B cell (primary cell): ENCODE data around the gene CALY. TPM values are rescaled to one million over a fixed set of nuclear protein-coding genes. Genes with fewer than 3 reads are reported as not detected.

Experiments used
- ATAC-seq: fragments of 200-7000 bp; cut with Tn5 transposase; one replicate; pipeline ENCODE4 v1.10.0; 2021; ENCODE audit warnings: low read depth, mild to moderate bottlenecking, moderate number of reproducible peaks, moderate library complexity
- CTCF ChIA-PET: fragments of 350-600 bp; sonication (Branson Sonifier 250); formaldehyde crosslinking; loops from one replicate; lab custom pipeline; 2021; ENCODE audit warnings: antibody characterized with exemption, inconsistent platforms; lab: Charles Lee
- POLR2A ChIA-PET: fragments of 350-600 bp; sonication (Branson Sonifier 250); formaldehyde crosslinking; loops from one replicate; lab custom pipeline; 2021; ENCODE audit warnings: antibody characterized with exemption; lab: Charles Lee
- DNase-seq: peaks from one replicate; pipeline ENCODE4 v3.0.0; 2013
- H2AFZ ChIP-seq: 2 replicates; pipeline ENCODE4 v1.6.1; 2012; ENCODE audit warnings: mild to moderate bottlenecking, low read depth, low read length; ENCODE audit not compliant: insufficient read depth, poor library complexity, severe bottlenecking
- H3K27ac ChIP-seq, 2 donors: 1 replicate in 1 of 2; 2 replicates in 1 of 2; pipeline ENCODE4 v1.5.1; 2012 to 2013; ENCODE audit warnings: low read length in 2 of 2, mild to moderate bottlenecking in 2 of 2, moderate library complexity in 1 of 2
- H3K27me3 ChIP-seq, 4 experiments: fragments of 200-600 bp in 1 of 4; sonication (generic) in 1 of 4; replicated peaks in 1 of 4; 1 replicate in 2 of 4; 2 replicates in 2 of 4; pipeline versions ENCODE4 v1.6.1 to v1.7.0; 2013 to 2016; ENCODE audit warnings: low read length in 3 of 4, mild to moderate bottlenecking in 2 of 4, mixed read lengths in 1 of 4, moderate library complexity in 1 of 4; ENCODE audit not compliant: insufficient read depth in 4 of 4, control insufficient read depth in 3 of 4; ENCODE audit errors: control extremely low read depth in 1 of 4
- H3K36me3 ChIP-seq, 2 experiments: replicated peaks in 1 of 2; 1 replicate in 1 of 2; 2 replicates in 1 of 2; pipeline versions ENCODE4 v1.6.1 to v1.7.1; 2013; ENCODE audit warnings: low read length in 1 of 2; ENCODE audit not compliant: insufficient read depth in 2 of 2, control insufficient read depth in 1 of 2; ENCODE audit errors: control extremely low read depth in 1 of 2, extremely low read depth in 1 of 2
- H3K4me1 ChIP-seq, 2 donors: fragments of 200-600 bp in 1 of 2; sonication (generic) in 1 of 2; 1 replicate in 1 of 2; 2 replicates in 1 of 2; pipeline versions ENCODE4 v1.5.1 to v1.6.1; 2013 to 2017; ENCODE audit warnings: low read length in 2 of 2; ENCODE audit not compliant: control insufficient read depth in 2 of 2, insufficient read depth in 2 of 2
- H3K4me2 ChIP-seq: replicated peaks from 2 replicates; pipeline ENCODE3; 2012; ENCODE audit warnings: mild to moderate bottlenecking, low read depth, low read length; ENCODE audit not compliant: poor library complexity, severe bottlenecking
- H3K4me3 ChIP-seq, 5 experiments: fragments of 200-600 bp in 1 of 5; sonication (generic) in 1 of 5; 1 replicate in 3 of 5; 2 replicates in 2 of 5; pipeline versions ENCODE4 v1.5.1 to v1.7.0; 2011 to 2016; ENCODE audit warnings: low read length in 4 of 5, mild to moderate bottlenecking in 4 of 5, low read depth in 2 of 5, control low read depth in 1 of 5, moderate library complexity in 1 of 5; ENCODE audit not compliant: insufficient read depth in 1 of 5; ENCODE audit errors: control extremely low read depth in 1 of 5, extremely low read depth in 1 of 5
- H3K79me2 ChIP-seq: fragments of 200-600 bp; sonication (generic); one replicate; pipeline ENCODE4 v1.6.0; 2016; ENCODE audit warnings: low read length; ENCODE audit not compliant: control insufficient read depth, insufficient read depth
- H3K9ac ChIP-seq: fragments of 200-600 bp; sonication (generic); 2 replicates; pipeline ENCODE4 v1.6.1; 2017; ENCODE audit warnings: mild to moderate bottlenecking, low read length, moderate library complexity
- H3K9me3 ChIP-seq, 3 donors: one replicate each; pipeline versions ENCODE4 v1.6.1 to v1.7.1; 2013; ENCODE audit warnings: low read length in 2 of 3; ENCODE audit not compliant: control insufficient read depth in 2 of 3, insufficient read depth in 1 of 3; ENCODE audit errors: control extremely low read depth in 1 of 3
- H4K20me1 ChIP-seq: 2 replicates; pipeline ENCODE4 v1.6.0; 2012; ENCODE audit warnings: mild to moderate bottlenecking, low read length; ENCODE audit not compliant: insufficient read depth, control insufficient read depth, poor library complexity, severe bottlenecking
- H3K27ac Mint-ChIP-seq: one replicate; pipeline ENCODE4 v1.8.0; 2021; ENCODE audit warnings: mixed read lengths
- H3K27me3 Mint-ChIP-seq: one replicate; pipeline ENCODE4 v1.8.0; 2021; ENCODE audit warnings: mixed read lengths
- H3K4me1 Mint-ChIP-seq: one replicate; pipeline ENCODE4 v1.8.0; 2021; ENCODE audit warnings: mixed read lengths
- H3K4me3 Mint-ChIP-seq: one replicate; pipeline ENCODE4 v1.8.0; 2021; ENCODE audit warnings: mixed read lengths
- H3K9me3 Mint-ChIP-seq: one replicate; pipeline ENCODE4 v1.8.0; 2022; ENCODE audit warnings: mixed read lengths; ENCODE audit not compliant: insufficient read depth
- CTCF ChIP-seq: fragments of 200-600 bp; IDR thresholded peaks from one replicate; pipeline ENCODE4 v1.8.0; 2022; ENCODE audit warnings: antibody characterized with exemption, mild to moderate bottlenecking
- EZH2 ChIP-seq: IDR thresholded peaks from 2 replicates; pipeline ENCODE4 v1.6.1; 2012; ENCODE audit warnings: borderline replicate concordance, low read depth, mild to moderate bottlenecking, moderate library complexity, low read length; ENCODE audit not compliant: insufficient read depth, poor library complexity, severe bottlenecking
- WGBS: methylation state at CpG from one replicate; pipeline ENCODE4 v1.1.5; 2013; ENCODE audit warnings: missing lambda C conversion rate; ENCODE audit not compliant: insufficient coverage; 5-methylcytosine and 5-hydroxymethylcytosine counted together
- intact Hi-C: fragments of 100-400 bp; cut with micrococcal nuclease; formaldehyde crosslinking; loops from one replicate; pipeline ENCODE4 v1.10.0; 2022
- polyA plus RNA-seq: library from polyadenylated mRNA; depleted of rRNA; stranded (reverse); fragments of >200 nt; gene quantifications from 2 replicates; pipeline ENCODE4 v1.2.3, GENCODE V29; 2012
- total RNA-seq, 2 donors: library from RNA; stranded (reverse); fragments of 120-200 nt in 1 of 2; gene quantifications; 1 replicate in 1 of 2; 2 replicates in 1 of 2; pipeline versions ENCODE4 v1.2.3 to v1.2.4, GENCODE V29; 2013 to 2022

Gene CALY
- total and polyA plus RNA-seq, 2 donors (not counting 1 experiment from before 2014, with no cell fraction given), result 0.21 TPM; not detected in 1

- Histone ChIP-seq H2AFZ (peak overlapping the region; percentile 41), H3K4me3 (peak overlapping the region in 2 of 5 experiments; percentile 5 to 33), H3K9ac (peak overlapping the region; percentile 0), H3K27ac (peak overlapping the region; percentile 57 to 97), H3K79me2 (peaks cover 12% of the 10 kb centered on the region), H3K36me3 (peaks cover 0 to 29% of the 10 kb centered on the region in 2 experiments), H4K20me1 (peaks cover 18% of the 10 kb centered on the region), H3K27me3 (no peaks in the 10 kb centered on the region), H3K9me3 (no peaks in the 10 kb centered on the region), H3K4me1 (peaks cover 45 to 70% of the 10 kb centered on the region in 2 donors), H3K4me2 (peak overlapping the region; percentile 99)
- peak overlapping the region; percentile 95 for H3K27ac Mint-ChIP-seq
- ChIA-PET POLR2A (interaction anchor here (1.4 to 2.1 kb wide), 2 partner anchors 17 to 20 kb away, joined by 5 to 10 read pairs; no protein-coding TSS in a partner anchor), CTCF (interaction anchor here (0.8 to 3.7 kb wide), 9 partner anchors 14 to 243 kb away, joined by 3 to 21 read pairs (median 5); no protein-coding TSS in a partner anchor)
- ATAC-seq, result no peak
- no peaks in the 10 kb centered on the region for H3K27me3 Mint-ChIP-seq
- peaks cover 43% of the 10 kb centered on the region for H3K4me1 Mint-ChIP-seq
- DNase-seq, result no peak
- intact Hi-C loops, result loop anchor here (5.0 to 10.0 kb wide), 2 partner anchors 114 to 133 kb away; partner anchors contain the start of gene MTG1
- H3K9me3 Mint-ChIP-seq, result no peaks in the 10 kb centered on the region
- H3K4me3 Mint-ChIP-seq, result peak overlapping the region; percentile 90
- TF ChIP-seq EZH2 (no peak), CTCF (no peak)
- WGBS, result 51% methylated on average over 11 of the region's 12 CpGs
These were observed 58.6 kb downstream of the CALY start for GRCh38 chr10:133277993-133278576.
